ENCODE results near the gene DLEC1.
"Not testable (repeated sequence)": the region's sequence is repeated elsewhere in the genome, so short reads cannot be mapped to it uniquely, and the experiment has no call there.

DLEC1 gene

DNA sequence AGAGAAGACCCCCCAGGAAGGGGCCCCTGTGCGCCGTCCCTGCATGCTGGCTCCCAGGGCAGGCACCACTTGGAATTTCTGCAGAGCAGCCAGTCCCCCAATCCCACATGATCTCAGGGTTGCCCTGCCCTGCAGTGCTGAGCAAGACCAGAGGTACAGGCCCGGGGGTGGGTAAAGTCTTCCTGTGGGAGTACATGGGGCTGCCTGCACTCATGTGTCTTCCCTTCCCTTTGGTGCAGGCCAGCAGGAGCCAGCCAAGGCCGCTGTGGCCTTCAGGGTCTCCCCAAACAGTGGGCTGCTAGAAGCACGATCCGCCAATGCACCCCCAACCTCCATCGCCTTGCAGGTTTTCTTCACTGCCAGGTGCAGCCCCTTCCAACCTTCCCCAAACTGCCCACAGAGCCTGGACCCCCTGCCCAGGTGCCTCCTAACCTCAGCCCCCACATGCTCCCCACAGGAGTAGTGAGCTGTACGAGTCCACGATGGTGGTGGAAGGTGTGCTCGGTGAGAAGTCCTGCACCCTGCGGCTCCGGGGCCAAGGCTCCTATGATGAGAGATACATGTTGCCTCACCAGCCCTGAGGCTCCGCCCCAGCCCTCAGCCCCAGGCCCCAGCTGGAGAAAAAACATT is 82.9 kb downstream of the DLEC1 start:
- no peaks in the 10 kb centered on the region for H3K9me3 Mint-ChIP-seq
- peaks cover 7% of the 10 kb centered on the region for H3K4me1 Mint-ChIP-seq
- no peaks in the 10 kb centered on the region for H3K27me3 Mint-ChIP-seq
- H3K36me3 Mint-ChIP-seq = peaks cover 4% of the 10 kb centered on the region
- H3K27ac Mint-ChIP-seq = no peak overlapping the region
- no peak overlapping the region for H3K4me3 Mint-ChIP-seq

- Mint-ChIP-seq H3K4me1 (peaks cover 7% of the 10 kb centered on the region), H3K27me3 (no peaks in the 10 kb centered on the region), H3K27ac (no peak overlapping the region), H3K36me3 (peaks cover 4% of the 10 kb centered on the region), H3K9me3 (no peaks in the 10 kb centered on the region), H3K4me3 (no peak overlapping the region)
Measured at GRCh38 chr3:38122712-38123290, 83.8 kb downstream of the DLEC1 start.

GRCh38 chr3:38124324-38125122 is 85.5 kb downstream of the DLEC1 start:
- Mint-ChIP-seq H3K9me3 (no peaks in the 10 kb centered on the region), H3K4me3 (no peak overlapping the region), H3K4me1 (no peaks in the 10 kb centered on the region), H3K36me3 (peaks cover 5% of the 10 kb centered on the region), H3K27ac (peak overlapping the region; percentile 3), H3K27me3 (no peaks in the 10 kb centered on the region)

- H3K4me1 Mint-ChIP-seq = peaks cover 4% of the 10 kb centered on the region
- no peaks in the 10 kb centered on the region for H3K27me3 Mint-ChIP-seq
- no peak overlapping the region for H3K4me3 Mint-ChIP-seq
- peaks cover 5% of the 10 kb centered on the region for H3K36me3 Mint-ChIP-seq
- H3K9me3 Mint-ChIP-seq = no peaks in the 10 kb centered on the region
- H3K27ac Mint-ChIP-seq = peak overlapping the region; percentile 3
Measured at GRCh38 chr3:38125305-38126120, 86.5 kb downstream of the DLEC1 start.

GRCh38 chr3:38126121-38126892 is 87.3 kb downstream of the DLEC1 start:
- Mint-ChIP-seq H3K27ac (peak overlapping the region; percentile 23), H3K36me3 (peaks cover 5% of the 10 kb centered on the region), H3K27me3 (no peaks in the 10 kb centered on the region), H3K4me3 (no peak overlapping the region), H3K4me1 (peaks cover 4% of the 10 kb centered on the region), H3K9me3 (no peaks in the 10 kb centered on the region)

DNA sequence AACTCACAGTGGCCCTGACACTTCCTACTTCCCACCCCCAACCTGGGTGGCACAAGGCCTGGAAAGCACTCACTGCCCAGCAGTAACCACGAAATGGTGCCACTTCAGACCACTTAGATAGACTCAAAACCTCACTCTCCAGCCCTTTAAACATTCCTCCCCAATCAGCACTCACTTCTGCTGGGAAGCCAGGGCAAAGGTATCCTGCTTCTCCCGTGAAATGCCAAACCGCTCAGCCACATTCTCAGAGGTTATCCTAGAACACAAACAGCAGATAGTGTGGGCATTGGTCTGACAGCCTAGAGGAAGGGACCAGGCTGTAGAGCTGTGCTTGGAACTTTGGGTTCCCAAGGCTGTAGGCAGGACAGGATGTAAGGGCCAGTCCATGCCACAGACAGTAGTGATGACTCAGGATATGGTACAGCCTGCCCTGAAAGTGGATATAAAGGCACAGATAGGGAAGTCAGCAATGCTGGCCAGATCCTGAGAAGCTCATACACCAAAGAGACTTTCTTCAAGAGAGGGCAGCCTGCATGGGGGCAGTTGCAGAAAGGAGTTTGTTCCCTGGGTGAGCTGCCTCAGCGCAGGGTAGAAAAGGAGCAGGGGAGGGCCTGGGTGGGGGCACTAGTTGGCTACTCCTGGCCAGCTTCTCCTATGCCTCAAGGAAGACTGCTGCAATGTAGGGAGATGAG is 88.7 kb downstream of the DLEC1 start:
- no peaks in the 10 kb centered on the region for H3K9me3 Mint-ChIP-seq

GRCh38 chr3:38128303-38128655 is 89.3 kb downstream of the DLEC1 start:
- H3K4me1 Mint-ChIP-seq = peaks cover 10% of the 10 kb centered on the region
- no peaks in the 10 kb centered on the region for H3K9me3 Mint-ChIP-seq
- H3K27me3 Mint-ChIP-seq = no peaks in the 10 kb centered on the region
- H3K27ac Mint-ChIP-seq = peak overlapping the region; percentile 8
- no peak overlapping the region for H3K4me3 Mint-ChIP-seq
- peaks cover 5% of the 10 kb centered on the region for H3K36me3 Mint-ChIP-seq

More for the DNA sequence above, 88.7 kb downstream of the DLEC1 start:
- H3K4me3 Mint-ChIP-seq = no peak overlapping the region
- H3K27me3 Mint-ChIP-seq = no peaks in the 10 kb centered on the region
- H3K27ac Mint-ChIP-seq = peak overlapping the region; percentile 83
- peaks cover 6% of the 10 kb centered on the region for H3K4me1 Mint-ChIP-seq
- H3K36me3 Mint-ChIP-seq = peaks cover 5% of the 10 kb centered on the region

- peaks cover 5% of the 10 kb centered on the region for H3K36me3 Mint-ChIP-seq
- H3K27me3 Mint-ChIP-seq = no peaks in the 10 kb centered on the region
- no peak overlapping the region for H3K27ac Mint-ChIP-seq
- H3K9me3 Mint-ChIP-seq = no peaks in the 10 kb centered on the region
- peaks cover 17% of the 10 kb centered on the region for H3K4me1 Mint-ChIP-seq
- no peak overlapping the region for H3K4me3 Mint-ChIP-seq
Measured at GRCh38 chr3:38129058-38129457, 90.0 kb downstream of the DLEC1 start.

DNA sequence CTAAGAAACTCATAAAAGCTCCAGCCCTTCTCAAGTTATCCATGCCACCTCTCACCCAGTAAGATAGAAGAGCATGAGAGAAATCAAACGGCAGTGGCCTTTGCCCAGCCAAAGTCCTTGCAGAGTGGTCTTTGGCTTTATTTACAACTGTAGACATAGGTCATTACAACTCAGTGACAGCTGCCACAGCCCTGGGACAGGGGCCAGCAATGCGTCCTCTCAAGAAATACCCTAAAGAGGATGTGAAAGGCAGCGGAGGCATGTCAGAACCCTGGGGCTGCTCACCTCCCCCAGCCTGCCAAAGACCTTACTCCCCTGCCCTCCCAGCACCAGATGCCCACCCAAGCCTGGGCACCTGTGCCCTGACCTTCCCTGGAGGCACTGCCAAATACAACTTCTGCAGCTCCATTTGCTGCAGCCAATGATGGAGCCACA is 91.6 kb downstream of the DLEC1 start:
- Mint-ChIP-seq H3K27me3 (no peaks in the 10 kb centered on the region), H3K27ac (peak overlapping the region; percentile 73), H3K9me3 (no peaks in the 10 kb centered on the region), H3K4me3 (no peak overlapping the region), H3K4me1 (peaks cover 30% of the 10 kb centered on the region), H3K36me3 (peaks cover 1% of the 10 kb centered on the region)

DNA sequence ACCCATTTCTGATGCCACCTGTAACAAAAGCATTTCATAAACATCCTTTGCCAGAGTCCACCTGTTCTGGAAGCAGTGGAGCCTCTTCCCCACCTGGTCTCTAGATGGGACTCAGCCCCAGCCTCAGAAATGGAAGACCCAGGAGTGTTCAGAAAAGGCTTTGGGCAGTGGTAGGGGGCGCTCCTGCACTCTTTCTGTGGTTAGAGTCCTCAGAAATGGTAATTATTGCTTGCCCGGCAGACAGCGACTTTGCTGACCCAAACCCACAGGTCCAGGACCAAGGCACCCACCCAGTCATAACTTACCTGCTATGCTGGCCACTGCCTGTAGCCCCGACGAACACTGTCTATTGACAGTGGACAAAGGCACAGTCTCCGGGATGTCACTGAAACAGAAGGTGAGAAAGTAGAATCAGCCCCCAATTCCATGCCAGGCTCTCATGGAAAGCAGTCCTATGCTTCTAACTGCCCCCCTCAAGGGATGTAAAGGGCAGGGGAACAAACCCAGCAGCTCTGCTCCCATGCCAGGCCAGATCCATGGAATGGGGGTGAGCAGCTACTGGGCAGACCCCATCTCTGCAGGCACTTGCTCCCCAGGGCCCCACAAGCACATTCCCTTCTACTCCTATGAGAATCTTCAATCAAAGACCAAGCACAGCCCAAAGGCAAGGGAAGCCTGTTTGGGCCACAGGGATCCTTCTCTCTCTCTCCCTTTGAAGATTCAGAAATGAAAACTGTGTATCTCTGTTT is 92.8 kb downstream of the DLEC1 start:
- peaks cover 1% of the 10 kb centered on the region for H3K36me3 Mint-ChIP-seq
- no peaks in the 10 kb centered on the region for H3K27me3 Mint-ChIP-seq
- peaks cover 38% of the 10 kb centered on the region for H3K4me1 Mint-ChIP-seq
- no peak overlapping the region for H3K4me3 Mint-ChIP-seq
- H3K27ac Mint-ChIP-seq = peak overlapping the region; percentile 68
- no peaks in the 10 kb centered on the region for H3K9me3 Mint-ChIP-seq

DNA sequence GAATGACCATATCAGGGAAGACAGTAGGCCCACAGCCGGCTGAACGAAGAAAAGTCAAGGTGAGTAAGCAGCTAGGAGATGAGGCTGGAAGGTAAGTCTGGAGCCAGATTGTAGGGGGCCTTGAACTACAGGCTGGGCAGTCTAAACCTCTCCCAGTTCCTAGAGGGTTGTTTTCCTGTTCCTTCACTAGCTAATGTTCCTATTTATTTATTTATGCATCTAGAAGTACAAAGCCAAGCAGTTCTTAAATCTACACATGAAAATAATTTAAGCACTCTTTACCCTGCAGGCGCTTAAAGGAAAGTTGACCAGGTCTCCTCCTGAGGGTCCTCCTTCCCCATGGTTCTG is 94.2 kb downstream of the DLEC1 start:
- Mint-ChIP-seq H3K27ac (peak overlapping the region; percentile 24), H3K27me3 (no peaks in the 10 kb centered on the region), H3K4me3 (no peak overlapping the region), H3K4me1 (peaks cover 50% of the 10 kb centered on the region), H3K36me3 (peaks cover 1% of the 10 kb centered on the region), H3K9me3 (no peaks in the 10 kb centered on the region)

DNA sequence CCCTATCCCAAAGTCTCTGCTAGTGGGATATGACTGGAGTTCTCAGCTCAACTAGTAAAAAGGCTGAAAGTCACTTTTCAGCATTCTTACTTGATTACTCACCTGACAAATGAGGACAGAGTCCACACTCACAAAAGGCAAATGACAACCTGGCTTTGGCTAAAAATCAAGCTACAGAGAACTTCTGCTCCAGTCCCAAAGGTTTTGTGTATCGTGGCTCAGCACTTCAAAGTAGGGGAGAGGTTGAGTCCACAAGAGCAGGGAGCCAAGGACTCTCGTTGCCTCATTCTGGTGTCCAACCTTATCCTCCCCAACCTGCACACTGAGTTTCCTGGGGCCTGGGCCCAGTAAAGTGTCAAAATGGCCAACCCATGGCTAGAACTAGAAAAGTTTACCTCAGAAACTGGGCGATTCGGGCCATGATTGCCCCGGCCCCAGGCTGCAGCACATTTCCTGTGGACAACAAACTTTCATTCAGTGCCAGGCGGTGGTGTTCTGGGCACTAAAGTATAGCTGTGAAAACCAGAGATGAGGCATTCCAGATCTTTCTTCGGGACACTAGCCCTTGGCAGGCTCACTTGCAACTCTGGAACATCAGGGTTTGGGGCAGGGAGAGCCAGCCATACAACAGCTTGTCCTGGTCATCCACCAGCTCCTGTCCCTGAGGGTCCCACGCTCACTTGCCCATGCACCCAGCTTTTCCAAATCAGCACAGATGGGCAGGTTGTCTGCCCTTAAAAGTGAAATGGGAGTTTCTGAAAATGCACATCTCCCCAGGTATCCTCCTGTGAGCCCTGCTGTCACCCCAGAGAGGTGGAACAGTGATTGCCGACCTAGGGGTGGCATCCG is 94.8 kb downstream of the DLEC1 start:
- Mint-ChIP-seq H3K36me3 (peaks cover 1% of the 10 kb centered on the region), H3K4me3 (no peak overlapping the region), H3K9me3 (no peaks in the 10 kb centered on the region), H3K27me3 (no peaks in the 10 kb centered on the region), H3K27ac (peak overlapping the region; percentile 56), H3K4me1 (peaks cover 54% of the 10 kb centered on the region)

GRCh38 chr3:38134517-38135143 is 95.6 kb downstream of the DLEC1 start:
- not testable (repeated sequence) for H3K4me3 Mint-ChIP-seq, H3K27me3 Mint-ChIP-seq, H3K9me3 Mint-ChIP-seq, H3K36me3 Mint-ChIP-seq
- peaks cover 58% of the 10 kb centered on the region for H3K4me1 Mint-ChIP-seq
- peak overlapping the region; percentile 75 for H3K27ac Mint-ChIP-seq

Data from activated naive CD4-positive, alpha-beta T cell treated with anti-CD3 and anti-CD28 coated beads, Interleukin-2, amount 50 U/mL, for 24 hours (primary cell).